Eye (tissue), 1 donor: ENCODE results near the gene CTSL.

Source experiments
- DNase-seq: peaks from one replicate; pipeline ENCODE4 v3.0.0-alpha.2; 2015

CTSL gene

DNA sequence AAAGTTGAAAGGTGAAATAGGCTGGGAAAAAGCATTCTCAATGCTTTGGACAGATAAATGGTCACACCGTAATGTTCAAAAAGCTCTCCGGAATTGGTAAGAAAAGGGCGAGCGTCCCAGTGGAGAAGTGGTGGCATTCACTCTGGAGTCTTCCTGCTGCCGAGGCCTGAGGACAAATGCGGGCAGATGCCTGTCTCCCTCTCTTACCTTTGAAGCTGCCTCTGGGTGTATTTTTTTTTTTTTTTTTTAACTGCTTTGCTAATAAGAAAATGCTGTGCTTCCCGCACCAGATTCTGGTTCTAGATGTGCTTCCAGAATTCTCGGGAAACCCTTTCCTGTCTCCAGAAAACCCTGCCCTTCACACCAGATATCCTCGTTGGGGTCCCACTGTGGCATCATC is 24.4 kb upstream of the CTSL start:
- no peak for DNase-seq

DNA sequence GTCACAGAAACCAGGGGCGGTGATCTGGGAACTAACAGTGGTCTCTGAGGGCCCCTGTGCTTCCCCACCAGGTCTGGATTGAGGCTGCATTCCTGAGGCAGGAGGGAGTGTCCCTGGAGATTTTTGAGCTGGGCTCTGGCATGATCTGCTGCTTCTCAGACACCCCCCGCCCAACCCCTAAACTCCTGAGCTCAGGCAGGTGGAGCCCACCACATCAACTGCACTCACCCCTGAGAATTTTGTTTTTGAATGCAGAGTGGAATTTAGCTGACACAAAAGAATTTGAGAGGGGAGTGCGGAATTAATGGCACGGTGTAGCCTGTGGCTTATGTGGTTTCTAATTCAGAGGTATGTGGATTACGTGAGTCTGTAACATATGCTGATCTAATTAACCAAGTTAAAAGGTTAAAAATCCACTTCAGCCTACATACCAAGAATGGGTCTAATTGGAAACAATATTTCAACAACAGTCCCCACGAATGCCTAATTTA is 23.9 kb upstream of the CTSL start:
- DNase-seq: peak; percentile 53

DNA sequence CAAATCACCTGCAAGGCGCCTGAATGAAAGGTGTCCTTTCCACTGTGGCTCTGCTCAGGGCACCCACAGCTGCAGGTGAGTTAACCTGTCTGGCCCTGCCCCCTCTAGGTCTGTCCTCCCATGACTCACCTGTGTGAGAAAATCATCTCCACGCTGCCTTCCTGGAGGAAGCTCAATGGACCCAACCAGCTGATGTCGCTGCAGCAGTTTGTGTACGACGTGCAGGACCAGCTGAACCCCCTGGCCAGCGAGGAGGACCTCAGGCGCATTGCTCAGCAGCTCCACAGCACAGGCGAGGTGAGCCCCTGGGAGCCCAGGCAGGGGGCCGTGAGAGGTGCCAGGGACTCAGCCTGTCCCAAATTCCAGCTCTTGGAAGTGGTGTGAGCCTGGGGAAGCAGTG is 23.0 kb upstream of the CTSL start:
- DNase-seq: no peak

DNA sequence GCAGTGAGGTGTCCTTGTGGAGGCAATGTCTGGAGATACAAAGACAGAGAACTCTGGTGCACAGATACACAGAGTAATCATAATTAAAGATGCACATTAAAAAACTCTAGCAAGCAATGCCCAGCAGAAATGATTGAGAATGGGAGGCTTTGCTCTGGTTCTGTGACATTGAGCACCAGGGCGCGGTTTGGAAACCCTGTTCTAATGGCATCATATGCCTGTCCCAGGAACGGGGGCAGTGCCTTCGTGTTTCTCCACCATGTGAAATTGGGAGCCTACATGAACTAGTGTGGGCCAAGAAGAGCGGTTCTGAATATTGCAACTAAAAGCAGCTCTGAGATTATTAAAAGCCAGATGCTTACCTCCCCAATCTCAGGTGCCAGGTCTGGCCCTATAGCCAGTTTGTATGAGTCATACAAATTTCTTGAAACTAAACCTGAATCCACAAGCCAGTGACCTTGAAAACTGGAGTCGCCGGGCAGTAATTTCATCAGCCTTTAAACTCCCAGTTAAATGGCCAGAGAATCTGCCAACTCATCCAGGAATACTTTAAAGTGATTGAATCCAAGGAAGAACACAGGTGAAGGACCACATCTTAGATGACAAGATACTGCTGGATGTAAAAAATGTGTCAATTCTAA is 22.2 kb upstream of the CTSL start:
- DNase-seq: no peak

DNA sequence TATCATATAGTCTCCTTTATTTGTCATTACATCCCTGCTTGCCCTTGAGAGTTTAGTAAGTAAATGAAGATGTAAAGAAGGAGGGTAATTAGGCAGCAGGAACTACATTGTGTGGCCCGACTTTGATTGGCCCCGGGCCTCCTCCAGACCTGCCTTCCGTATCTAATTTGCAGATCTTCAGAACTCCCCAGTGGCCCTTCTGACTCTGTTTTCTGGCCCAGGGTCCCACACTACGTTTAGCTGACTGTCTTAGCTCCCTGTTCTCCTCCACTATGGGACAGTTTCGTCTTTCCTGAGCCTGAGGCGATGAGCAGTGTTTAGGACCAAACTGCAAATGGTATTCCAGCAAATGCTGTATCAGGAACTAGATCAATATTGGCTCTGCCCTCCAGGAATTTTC is 21.6 kb upstream of the CTSL start:
- DNase-seq: no peak

DNA sequence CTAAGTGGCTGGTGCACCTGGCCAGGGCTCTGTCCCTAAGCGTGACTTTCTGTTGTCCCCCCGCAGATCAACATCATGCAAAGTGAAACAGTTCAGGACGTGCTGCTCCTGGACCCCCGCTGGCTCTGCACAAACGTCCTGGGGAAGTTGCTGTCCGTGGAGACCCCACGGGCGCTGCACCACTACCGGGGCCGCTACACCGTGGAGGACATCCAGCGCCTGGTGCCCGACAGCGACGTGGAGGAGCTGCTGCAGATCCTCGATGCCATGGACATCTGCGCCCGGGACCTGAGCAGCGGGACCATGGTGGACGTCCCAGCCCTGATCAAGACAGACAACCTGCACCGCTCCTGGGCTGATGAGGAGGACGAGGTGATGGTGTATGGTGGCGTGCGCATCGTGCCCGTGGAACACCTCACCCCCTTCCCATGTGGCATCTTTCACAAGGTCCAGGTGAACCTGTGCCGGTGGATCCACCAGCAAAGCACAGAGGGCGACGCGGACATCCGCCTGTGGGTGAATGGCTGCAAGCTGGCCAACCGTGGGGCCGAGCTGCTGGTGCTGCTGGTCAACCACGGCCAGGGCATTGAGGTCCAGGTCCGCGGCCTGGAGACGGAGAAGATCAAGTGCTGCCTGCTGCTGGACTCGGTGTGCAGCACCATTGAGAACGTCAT is 19.7 kb upstream of the CTSL start:
- no peak for DNase-seq

DNA sequence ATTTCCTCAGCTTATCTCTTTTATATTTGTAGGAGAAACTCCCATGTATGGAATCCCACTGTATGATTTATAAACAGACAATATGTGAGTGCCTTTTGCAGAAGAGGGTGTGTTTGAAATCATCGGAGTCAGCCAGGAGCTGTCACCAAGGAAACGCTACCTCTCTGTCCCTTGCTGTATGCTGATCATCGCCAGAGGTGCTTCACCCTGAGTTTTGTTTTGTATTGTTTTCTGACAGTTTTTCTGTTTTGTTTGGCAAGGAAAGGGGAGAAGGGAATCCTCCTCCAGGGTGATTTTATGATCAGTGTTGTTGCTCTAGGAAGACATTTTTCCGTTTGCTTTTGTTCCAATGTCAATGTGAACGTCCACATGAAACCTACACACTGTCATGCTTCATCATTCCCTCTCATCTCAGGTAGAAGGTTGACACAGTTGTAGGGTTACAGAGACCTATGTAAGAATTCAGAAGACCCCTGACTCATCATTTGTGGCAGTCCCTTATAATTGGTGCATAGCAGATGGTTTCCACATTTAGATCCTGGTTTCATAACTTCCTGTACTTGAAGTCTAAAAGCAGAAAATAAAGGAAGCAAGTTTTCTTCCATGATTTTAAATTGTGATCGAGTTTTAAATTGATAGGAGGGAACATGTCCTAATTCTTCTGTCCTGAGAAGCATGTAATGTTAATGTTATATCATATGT is 18.0 kb upstream of the CTSL start:
- no peak for DNase-seq

DNA sequence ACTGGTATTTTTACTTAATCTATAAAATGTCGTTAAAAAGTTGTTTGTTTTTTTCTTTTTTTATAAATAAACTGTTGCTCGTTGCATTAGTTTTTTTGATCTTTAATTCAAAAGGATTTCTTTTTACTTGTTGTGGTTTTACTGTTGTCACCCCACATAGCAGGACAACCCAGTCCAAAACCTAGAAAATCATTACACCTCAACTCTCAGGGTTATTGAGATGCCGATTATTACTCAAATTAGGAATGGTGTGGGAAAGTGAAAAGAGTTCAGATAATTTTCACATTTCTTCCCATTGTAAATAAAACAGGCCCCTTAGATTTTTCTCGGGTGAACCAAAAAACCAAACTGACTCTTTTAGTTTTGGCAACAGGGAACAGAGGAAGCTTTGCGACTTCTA is 17.4 kb upstream of the CTSL start:
- no peak for DNase-seq

DNA sequence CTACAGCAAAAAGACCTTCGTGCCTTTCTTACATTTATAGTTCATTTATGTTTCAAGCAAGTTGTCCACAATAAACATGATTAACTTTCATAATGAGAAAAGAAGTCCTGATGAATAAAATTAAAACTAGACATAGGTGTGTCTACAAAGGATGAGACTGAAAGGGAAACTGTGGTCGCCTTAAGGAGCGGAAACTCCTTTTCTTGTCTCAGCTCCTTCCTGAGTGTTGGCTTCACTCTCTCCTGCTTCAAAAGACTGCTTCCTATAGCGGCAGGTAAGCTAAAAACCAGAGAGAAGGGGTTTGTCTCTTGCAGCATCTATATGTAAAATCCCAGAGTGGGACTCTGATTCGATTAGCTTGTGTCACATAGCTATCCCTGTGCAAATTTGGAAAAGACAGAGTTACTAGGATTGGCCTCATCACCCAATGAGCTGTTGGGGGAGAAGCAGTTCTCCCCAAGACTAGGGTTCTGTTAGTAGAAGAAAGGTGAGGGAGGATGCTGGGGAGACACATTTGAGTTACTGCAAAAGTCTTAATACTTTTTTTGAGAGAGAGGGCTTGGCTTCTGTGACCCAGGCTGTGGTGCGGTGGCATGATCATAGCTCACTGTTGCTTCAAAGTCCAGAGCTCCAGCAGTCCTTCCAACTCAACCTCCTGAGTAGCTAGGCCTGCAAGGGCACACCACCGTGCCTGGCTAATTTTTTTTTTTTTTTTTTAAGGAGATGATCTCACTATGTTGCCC is 16.8 kb upstream of the CTSL start:
- no peak for DNase-seq

DNA sequence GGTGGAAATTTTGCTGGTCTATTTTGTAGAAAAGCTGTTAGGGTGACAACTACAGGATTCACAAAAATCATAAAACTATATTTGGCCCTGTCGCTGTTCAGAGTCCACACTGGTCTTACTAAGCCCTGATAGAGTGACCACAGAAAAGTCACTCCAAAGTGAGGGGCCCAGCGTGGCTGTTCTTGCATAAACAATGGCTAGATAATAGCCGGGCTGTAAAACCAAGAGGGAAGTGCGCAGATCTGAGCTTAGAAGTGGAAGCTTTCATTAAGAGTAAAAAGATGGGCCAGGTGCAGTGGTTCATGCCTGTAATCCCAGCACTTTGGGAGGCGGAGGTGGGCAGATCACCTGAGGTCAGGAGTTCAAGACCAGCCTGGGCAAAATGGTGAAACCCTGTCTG is 15.5 kb upstream of the CTSL start:
- no peak for DNase-seq

DNA sequence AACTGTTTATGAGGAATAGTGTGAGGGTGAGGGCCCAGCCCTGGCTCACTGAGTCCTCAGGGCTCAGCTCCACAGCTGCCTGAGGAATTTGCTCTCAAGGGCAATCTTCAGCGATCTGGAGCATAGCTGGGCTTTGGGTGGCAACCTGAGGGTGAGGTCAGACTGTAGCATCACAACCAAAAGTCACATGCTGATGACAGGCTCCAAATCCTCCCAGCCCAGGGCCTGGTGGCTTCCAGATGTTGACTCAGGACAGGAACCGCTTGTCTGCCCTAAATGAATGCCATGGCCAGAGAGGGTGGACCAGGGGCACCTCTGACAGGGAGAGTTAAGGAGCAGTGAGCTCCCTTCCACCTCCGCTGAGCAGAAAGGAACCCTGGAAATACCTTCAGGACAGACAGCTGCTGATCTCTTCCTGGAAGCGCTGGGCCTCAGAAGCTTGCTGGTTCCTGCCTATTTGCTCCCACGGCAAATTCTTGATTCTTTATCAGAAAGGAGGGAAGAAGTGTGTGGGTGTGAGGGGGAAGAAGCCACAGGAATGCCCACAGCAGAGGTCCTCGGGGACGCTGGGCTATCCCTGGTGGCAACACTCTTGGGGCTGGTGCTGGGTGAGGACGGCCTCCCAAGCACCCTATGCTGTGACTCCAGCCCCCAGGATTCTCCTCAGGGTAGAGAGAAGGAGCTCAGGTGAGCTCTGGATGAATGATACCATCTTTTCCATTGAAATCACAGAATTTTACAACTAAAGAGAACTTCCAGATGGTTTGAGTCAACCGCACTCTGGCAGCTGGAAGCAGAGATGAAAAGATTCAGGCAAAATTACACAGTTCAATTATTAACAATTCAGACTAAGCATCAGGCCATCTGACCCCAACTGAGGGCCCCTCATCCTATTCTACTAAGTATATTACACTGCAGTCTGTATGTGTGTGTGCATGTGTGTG is 13.8 kb upstream of the CTSL start:
- peak; percentile 51 for DNase-seq

DNA sequence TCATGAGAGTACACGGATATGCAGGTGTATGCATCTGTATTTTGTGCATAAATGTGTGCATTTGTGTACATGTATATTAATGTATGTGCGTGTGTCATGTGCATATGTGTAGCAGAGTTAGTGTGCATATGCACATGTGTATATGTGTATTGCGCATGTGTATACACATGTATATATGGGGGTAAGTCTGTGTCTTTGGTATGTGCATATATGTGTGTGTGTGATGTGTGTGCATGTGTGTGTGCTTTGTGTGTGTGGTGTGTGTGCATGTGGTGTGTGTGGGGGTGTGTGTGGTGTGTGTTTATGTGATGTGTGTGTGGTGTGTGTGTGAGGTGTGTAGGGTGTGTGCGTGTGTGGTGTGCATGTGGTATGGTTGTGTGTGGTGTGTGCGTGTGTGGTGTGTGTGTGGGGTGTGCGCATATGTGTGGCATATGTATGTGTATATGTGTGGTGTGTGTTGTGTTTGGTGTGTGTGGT is 13.1 kb upstream of the CTSL start:
- DNase-seq: no peak

DNA sequence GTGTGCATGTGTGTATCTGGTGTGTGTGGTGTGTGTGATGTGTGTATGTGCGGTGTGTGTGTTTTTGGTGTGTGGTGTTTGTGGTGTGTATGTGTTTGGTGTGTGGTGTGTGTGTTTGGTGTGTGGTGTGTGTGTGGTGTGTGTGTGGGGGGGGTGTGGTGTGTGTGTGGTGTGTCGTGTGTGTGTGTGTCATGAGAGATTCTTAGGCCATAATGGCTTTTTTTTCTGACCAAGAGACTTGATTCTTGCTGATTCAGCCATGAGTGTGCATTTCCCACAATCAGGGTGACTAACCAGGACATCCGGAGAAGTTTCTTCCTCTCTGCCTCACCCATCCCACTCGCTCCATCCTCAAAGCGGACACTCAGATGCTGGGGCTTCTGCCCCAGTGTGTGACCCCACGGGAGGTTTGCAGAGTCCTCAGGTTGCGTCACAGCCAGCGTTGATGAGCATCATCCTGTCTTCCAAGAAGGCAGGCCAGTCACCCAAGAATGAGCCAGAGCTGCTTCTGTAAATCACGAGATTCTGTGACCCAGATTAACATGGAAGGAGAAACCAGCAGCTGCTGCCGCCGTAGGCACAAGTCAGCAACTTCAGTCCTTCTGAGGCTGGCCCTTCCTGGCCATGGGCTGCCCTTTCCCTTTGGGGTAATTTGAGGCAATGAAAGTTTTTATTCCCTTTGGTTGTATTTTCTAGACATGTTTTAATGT is 12.5 kb upstream of the CTSL start:
- DNase-seq: peak; percentile 77

DNA sequence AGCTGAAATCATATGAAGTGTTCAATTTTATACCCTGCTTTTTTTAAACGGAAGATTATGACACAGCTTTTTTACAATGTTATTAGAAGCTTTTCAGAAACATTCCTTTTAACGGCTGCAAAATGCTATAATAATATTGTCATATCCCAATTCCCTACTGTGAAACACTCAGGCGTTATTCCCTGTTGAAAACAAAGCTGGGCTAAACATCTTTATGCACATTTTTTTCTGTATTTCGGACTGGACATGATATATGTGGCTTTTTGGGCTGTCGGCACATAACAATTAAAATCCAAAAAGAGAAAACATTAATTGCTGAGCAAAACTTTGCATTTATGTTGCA is 12.0 kb upstream of the CTSL start:
- no peak for DNase-seq

DNA sequence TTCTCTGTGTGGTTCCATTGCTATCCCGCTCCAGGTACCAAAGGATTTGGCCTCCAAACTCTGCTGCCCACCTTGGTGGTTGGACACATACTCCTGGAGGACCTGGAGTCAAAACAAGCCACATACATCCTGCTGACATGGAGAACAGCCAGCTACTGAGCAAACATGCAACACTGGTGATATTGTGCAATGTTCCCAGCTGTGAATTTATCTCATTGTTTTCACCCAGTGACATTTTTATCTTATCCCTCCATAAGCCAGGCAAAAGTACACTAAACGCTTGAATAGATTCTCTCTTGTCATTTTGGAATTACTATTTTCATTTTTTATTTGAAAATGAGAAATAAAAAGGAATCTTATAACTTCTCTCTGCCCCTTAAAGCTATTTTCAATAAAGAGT is 11.1 kb upstream of the CTSL start:
- DNase-seq: peak; percentile 27

DNA sequence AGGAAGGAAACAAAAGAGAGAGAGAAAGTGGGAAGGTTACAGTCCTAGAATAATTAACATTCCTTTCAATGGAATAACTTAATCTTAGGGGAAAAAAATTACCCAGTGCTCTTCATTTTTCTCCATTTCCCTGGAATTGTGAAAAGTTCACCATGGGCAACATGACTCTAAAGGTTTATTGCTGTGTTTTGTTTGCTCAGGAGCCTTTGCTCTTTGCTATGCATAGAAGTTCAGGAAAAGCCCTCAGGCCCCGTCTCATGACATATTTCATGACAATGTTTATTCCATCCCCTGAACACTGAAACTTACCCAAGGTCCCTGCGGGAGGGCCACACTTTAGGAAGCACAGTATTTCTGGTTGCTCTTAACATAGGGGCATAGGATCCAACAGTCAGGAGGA is 9.8 kb upstream of the CTSL start:
- no peak for DNase-seq

DNA sequence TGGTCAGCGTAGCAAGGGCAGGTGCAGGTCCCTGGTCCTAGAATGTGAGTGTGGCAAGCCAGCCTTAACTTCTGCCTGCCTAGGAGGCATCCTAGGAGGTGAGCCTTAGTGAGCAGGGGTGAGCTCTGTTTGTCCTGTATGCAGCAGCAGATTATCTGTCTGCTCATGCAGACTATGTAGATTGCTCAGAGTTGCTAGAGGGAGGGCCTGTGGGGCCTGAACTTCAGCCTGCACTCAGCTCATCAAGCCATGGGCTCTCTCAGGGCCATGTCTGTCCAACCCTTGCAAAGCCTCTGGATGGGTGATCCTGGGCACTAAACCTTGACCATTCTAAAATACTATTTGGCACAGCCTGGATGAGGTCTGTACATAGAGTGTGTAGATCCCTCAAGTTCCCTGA is 8.5 kb upstream of the CTSL start:
- no peak for DNase-seq

DNA sequence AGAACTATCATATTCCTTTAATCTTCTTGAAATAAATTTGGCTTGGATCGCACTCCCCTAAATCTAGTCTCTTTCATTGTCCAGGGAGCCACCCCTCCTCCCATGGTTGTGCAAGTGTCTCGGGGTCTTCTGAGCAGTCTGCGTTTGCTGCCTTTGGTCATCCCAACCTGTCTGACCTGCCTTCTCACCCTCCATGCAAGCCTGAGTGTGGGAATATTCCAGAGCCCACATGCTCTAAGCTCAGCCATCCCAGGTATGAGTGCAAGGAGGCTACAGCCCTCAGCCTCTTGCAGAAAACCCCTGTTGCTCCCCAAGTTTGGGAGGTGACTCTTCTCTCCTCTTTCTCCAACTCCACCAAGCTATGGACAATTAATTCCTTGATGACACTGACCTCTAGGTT is 7.7 kb upstream of the CTSL start:
- no peak for DNase-seq

DNA sequence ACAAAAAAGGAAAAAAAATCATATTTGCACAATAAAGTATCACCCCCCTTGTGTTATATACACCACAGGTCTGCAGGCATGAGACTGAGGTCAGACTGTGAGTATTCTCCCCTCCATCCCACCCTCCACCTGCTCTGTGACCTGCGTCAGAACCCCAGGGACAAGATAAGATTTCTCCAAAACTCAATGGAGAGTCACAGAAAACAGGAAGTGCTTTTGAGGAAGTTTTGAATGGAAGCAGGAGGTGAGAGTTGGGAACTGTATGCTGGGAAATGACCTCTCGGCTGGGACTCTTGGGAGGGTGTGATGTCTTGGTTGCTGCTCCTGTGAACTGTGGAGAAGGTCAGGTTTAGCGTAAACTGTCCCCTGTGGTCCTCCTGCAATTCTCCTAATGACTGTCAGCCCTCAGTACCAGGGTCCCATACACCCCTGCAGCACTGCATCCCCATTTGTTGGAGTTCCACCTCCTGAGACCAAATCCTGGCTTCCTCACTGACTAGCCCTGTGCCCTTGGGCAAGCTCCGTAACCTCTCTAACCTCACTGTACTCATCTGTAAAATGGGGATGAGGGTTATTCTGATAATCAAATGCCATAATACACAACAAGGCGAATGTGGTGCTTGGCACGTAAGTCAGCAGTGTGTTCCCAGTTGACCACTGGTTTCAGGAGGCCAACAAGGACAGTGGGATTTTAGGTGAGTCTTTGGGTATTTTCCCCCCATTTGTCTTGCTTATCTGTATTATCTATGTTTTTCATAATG is 6.9 kb upstream of the CTSL start:
- DNase-seq: no peak

DNA sequence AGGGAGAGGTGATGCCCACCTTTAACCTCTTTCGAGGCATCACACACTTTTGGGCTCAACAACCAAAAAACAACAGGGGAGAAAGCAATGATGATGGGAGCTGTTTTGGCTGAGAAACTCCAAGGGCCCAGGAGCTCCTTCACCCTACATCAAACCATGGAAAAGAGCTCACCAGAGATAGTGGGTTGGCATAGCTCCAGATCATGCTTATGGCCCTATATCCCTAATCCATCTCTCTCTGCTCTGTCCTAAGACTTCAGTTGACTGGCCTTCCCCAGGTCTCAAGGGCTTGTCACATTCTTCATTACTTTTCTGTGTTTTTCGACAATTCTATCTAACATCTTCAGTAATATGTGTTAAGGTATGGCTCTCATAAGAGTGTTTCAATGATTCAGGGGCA is 5.7 kb upstream of the CTSL start:
- no peak for DNase-seq
